CD4-positive, alpha-beta T cell treated with Interleukin-12 subunit alpha and Interleukin-12 subunit beta, for 1 hour (primary cell): Measurements from ENCODE around the gene ADAM12.
"Not testable (repeated sequence)": the region's sequence is repeated elsewhere in the genome, so short reads cannot be mapped to it uniquely, and the experiment has no call there.

Experiments used
- DNase-seq: peaks from one replicate; pipeline ENCODE4 v3.0.0-alpha.2; 2020

Gene ADAM12

DNA sequence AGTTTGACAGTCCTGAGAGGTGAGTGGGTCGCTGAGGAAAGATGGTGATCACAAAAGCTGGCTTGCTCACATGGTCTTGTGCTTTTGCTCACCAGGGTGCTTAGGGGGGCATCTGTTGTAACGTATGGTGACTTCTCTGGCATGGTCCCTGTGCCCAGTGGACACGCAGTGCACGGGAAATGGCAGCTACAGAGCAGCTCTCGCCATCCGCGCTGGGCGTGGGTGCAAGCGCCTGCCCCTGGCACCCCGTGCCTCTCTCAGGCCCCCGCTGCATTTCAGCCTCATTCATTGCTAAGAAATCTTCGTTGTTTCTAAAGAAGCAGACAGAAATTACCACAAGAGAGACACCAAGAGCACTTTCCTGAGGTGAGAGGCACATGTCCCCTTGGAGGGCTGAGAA, 390.7 kb downstream of the ADAM12 start:
- no peak for DNase-seq

DNA sequence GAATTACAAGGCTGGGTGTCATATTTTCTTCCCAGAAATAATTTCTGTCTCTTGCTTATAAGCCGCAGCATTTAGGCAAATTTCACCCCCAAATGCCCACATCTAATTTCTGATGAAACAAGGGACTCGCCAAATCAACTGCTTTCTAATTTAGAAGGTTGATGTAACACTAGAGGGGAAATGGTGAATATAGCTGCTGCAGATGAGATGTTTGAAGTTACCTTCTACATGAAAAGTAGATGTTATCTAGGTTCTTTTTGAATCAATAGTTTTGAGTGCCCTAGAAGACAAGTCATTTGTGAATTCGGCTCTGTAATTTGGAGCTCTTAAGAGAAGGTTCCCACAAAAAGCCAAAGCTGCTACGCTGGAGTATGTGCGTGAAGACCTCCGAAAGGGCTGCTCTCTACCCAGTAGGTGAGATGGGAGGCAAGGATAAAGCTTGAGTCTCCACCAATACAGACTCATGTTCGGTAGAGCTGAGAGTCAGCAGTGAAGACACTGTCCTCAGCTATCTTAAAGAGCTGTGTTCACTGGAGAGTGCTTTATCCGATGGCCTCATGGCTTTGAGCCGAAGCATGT, 392.5 kb downstream of the ADAM12 start:
- no peak for DNase-seq

DNA sequence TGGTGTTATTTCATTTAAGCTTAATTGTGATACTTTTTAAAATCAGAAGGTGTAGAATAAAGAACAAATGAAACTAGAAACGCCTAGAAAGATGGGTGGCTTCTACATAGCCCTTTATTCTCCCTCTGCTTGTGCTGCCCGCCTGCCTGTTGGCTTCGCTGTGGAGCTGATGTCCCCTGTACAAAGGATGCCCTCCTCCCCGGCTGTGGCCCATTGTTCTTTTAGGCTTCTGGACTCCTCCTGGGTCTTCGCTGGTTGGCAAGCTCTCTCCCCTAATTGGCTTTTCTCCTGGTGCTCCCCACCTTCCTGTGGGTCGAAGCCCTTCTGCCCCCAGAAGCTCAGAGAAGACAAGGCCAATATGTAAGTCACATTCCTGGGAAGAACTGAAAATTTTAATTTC, 393.7 kb downstream of the ADAM12 start:
- DNase-seq, result no peak

DNA sequence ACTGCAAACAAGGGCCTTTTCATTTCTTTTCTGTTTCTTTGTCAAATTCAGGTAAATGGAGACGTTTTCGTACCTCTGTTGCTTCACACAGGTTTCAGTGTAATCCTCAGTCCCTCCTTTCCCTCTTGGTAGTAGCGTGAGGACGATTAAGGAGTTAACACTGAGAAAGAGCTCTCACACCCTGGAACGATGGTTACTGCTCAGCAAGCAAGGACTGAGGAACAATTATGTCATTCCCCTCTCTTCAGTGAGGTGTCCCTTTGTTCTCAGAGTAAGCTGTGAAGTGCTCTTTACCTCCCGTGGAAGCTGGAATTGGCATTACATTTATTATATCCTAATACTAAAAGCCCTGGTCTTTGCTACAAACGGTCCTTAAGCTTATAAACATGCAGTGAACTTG, 396.0 kb downstream of the ADAM12 start:
- no peak for DNase-seq

DNA sequence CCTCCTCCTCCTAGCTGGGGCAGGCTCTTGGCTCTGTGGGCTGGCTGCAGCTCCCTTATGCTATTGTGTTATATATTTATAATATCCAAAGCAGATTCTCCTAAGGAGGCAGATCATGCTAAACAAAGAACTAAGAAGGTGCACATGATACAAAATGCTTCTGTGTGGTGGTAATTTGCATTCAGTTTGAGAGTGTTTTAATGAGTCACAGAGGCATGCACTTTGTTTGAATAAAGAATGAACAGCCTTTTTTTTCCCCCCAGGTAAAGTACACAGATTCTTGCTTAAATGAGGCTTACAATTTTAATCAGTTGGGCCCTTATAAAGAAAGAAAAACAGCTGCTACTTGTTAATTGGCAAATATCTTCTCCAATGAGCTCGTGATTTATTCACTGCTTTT, 396.9 kb downstream of the ADAM12 start:
- no peak for DNase-seq

DNA sequence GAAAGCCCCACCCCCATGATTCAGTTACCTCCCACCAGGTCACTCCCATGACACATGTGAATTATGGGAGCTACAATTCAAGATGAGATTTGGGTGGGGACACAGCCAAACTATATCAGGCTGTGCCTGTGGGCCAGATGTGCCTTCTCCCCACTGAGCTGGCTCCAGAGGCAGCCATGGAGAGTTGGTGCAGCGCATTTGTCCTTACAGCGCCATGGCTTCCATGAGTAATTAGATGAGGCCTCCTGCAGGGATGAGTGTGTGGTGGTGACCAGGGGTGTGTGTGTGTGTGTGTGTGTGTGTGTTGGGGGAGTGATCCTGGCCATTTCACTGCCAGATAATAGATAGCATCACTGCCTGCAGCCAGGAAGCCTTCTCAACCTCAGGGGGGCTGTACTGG, 397.3 kb downstream of the ADAM12 start:
- no peak for DNase-seq

DNA sequence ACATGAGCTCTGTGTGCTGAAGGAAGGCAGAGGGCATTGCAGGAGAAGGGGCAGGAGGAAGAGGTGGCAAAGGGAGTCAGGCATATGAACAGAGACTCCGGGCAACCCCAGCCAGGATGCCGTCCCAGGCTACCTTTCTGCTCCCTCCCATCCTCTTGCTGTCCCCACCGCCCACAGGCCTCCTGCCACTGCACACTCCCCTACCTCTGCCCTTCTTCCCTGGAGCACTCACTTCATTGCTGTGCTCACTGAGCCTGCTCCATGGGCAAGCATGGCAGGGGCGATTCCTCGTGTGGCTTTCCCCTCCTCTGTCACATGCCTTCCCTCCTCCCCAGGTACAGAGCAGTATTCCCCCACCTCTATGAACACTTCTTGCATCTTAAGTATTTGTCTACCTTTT, 398.5 kb downstream of the ADAM12 start:
- DNase-seq, result no peak

DNA sequence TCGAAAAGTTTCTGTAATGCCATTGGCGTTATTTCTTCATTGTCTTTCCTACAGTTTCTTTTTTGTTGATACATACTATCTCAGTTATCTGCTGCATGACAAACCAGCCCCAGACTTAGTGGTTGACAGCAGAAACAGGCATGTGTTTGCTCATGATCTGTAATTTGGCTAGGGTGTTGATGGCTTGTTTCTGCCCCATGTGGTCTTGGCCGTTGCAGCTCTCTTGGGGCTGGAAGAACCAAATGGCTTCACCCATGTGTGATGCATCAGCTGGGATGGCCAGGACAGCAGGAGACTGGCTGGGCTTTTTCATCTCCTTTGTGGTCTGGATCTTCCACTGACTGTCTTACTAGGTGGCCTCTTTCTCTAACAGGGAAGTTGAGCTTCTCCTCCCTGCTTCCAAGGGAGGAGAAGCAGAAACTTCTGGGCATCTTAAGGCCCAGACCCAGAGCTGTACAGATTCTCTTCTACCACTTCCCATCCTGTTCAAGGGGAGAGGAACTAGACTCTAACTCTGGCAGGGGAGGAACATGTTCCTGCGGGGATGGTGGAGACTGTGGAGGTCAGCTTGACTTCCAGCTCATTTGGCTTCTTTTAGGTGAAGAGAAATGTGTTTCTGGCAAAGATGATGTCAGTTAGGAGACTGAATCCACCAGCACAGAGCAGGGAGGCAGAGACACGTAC, 402.6 kb downstream of the ADAM12 start:
- no peak for DNase-seq

DNA sequence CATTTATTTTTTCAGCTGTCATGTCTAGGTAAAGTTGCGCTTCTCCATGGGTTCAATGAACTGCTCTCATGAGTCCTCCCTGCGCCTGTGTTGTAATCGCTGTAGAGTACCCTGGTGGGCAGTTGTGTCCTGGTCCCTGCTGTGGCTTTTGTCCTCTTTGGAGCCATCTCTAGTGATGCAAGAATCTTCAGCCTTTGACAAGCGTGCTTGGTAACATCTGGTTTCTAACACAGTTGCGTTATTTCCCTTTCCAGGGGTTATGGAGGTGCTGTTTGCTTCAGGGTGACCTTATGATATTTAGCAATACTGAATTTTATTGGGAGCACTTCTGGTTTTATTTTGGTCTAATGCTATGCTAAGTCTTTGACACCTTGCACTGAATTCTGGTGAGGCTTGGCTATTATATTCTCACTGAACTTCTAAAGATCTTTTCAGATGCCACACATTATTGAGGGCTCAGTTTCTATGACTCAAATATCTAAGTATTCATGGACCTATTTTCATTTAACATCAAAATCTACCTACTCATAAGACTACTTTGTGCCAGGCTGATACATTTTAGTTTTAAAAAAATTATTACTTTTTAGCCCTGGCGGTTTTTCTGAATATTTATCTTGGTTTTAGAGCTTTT, 403.3 kb downstream of the ADAM12 start:
- DNase-seq, result no peak

DNA sequence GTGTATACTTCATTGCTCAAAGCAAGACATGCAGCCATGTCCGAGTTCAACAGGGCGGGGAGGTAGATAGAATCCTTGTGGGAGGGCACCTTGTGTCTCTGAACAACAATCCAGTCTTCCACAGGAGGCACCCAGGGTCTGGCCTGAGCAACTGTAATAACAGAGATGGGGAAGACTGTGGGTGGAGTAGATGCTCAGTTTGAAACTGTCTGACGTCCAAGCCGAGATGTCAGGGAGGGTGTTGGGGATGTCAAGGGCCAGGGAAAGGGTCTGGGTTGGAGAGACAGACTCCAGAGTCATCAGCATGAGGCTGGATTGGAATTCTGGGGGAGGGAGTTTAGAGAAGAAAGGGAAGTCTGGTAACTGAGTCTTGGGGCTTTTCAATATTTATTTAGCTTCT, 403.9 kb downstream of the ADAM12 start:
- no peak for DNase-seq

DNA sequence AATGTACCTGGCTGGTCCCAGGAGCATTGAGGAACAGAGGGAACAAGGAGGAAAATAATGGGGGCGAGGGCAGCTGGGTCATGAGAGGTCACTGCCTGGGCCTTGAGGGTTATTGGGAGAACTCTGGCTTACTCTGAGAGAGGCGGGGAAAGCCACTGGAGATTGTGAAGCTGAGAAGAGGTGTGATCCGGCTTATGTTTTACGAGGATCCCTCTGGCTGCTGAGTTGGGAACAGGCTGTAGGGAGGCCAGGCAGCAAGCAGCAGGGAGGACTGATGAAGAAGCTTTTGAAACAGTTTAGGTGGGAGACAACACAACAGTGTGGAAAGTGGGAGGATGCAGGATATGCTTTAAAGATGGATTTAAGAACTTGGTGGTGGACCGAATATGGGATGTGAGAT, 404.6 kb downstream of the ADAM12 start:
- DNase-seq, result no peak

DNA sequence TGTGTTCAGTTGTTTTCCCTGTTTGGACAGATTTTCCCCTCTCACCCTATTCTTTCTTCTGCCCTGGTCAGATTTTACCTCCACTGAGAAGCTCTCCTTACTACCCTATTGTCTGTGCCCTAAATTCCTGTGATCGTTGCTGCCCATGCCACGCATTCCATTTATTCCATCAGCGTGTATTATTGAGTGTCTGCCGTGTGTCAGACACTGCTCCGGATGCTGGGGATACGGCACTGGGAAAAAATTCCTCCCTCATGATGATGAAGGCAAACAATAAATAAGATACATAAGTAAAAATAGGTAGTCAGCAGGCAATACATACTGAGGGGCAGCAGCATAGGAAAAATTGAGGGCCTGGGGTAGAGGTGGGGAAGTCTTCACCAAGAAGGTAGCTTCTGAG, 405.1 kb downstream of the ADAM12 start:
- no peak for DNase-seq

DNA sequence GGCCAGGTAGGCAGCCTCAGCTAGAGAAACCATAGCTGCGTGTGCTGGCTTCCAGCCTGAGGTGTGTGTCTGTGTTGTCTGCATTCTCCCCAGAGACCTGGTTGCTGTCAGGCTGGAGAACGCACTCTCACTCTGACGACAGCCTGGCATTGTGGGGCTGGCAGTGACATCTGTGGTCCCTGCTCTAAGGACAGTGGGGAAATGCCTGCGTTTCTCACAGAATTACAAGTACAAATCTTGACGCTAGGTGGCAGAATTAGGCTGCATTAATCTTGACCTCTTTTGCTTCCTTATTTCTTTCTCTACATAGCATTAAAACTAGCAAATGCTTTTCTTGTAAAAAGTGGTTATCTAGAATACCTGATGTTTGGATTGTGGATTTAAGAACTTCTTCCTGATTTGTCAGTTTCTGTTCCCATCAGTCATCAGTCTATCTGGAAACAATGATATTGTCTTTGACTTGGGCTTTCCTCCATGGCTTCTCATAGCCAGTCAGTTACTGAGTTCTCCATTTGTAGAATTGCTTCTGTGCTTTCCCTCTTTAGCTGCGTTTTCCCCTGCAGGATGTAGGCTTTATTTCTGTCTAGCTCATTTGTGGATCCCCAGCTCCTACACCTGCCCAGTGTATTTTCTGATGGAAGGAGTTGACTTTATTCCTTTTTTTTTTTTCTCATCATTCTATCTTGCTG, 405.9 kb downstream of the ADAM12 start:
- peak; percentile 37 for DNase-seq

DNA sequence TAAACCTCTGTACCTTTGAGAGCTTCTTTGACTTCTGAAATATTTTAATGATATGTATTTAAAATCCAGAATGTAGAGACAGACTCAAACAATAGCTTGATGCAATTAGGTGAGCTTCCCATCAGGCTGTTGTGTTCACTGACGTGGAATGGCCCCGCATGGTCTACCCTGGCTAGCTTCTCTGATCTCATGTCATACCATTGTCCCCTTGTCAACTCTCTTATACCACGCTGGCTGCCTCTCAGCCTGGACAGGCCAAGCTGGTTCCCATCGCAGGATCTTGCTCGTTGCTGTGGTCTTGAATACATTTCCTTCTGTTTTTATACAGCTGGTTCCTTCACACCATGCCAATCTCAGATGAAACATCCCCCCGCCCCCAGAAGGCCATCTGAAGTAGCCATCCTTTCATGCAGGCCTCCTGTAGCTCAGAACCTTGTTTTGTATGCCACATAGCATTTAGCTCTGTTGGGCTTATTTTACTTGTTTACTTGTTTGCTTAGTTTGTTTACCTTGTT, 407.7 kb downstream of the ADAM12 start:
- no peak for DNase-seq

DNA sequence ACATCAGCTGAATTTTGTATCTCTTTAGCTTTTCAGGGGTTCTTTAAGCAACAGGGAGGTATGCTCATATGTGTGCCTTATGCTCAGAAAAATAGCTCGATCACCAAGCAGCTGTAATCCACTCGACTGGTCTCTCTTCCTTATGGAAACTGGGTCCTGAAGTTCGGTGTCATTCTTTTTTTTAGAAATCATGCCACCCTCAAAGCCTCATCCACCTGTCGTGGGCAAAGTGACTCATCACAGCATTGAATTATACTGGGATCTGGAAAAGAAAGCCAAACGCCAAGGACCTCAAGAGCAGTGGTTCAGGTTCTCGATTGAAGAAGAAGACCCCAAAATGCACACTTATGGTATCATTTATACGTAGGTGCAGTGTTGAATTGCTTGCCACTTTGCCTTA, 408.3 kb downstream of the ADAM12 start:
- no peak for DNase-seq

DNA sequence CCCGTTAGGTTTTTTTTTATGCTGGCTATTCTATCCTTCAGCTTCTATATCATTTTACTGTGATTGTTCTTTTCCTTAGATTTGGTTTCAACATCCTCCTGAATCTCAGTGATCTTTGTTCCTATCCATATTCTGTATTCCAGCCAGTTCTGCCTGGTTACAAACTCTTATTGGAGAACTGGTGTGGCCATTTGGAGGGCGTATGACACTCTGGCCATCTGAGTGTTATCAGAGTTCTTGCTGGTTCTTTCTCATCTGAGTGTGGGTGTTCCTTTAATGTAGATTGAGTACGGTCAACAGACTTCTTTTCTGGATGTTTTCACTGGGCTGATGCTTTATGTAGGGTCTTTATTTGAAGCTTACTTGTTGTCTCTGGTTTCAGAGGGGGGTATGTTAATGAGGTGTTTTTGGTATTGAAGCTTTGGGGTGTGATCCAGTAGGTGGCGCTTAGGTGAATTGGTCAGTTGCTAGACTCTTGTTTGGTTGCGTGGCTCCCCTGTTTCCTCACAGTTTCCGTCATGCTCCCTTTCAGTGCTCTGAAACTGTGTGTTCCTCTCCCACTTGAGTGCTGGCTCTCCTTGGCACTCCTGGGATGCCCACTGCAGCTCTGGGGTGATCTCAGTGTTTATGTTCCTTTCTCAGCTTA, 411.2 kb downstream of the ADAM12 start:
- DNase-seq, result no peak

DNA sequence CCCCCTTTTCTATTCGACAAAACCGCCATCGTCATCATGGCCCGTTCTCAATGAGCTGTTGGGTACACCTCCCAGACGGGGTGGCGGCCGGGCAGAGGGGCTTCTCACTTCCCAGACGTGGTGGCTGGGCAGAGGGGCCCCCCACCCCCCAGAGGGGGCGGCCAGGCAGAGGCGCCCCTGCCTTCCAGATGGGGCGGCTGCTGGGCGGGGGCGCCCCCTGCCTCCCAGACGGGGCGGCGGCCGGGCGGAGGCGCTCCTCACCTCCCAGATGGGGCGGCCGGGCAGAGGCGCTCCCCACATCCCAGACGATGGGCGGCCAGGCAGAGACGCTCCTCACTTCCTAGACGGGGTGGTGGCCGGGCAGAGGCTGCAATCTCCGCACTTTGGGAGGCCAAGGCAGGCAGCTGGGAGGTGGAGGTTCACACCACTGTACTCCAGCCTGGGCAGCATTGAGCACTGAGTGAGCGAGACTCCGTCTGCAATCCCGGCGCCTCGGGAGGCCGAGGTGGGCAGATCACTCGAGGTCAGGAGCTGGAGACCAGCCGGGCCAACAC, 418.1 kb downstream of the ADAM12 start:
- DNase-seq, result not testable (repeated sequence)

DNA sequence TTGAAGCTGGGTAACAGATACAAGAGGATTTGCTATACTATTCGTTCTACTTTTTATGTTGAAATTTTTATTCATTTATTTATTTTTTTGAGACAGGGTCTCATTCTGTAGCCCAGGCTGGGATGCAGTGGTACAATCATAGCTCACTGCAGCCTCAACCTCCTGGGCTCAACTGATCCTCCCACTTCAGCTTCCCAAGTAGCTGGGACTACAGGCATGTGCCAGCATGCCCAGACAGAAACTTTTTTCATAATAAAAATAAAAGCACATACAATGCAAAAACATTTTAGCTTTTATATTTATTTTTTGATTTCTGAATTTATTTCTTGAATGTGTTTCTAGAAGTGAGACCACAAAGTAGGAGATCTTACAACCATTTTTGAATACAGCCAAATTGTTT, 420.7 kb downstream of the ADAM12 start:
- DNase-seq, result no peak

DNA sequence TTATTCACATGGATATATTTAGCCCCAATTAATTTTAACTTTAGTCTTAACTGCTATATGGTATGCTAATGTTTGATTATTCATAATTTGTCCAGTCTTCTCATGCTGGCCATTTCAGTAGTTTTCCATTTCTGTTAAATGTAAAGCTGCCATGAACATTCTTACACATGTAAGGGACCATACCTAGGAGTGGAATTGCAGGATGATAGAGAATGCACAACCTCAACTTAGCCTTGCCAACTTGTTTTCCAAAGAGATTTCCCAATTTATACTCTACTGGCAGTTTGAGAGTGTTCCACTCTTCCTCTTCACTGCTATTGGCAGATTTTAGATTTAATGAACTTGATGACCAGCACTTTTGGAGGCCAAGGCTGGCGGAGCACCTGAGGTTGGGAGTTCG, 423.7 kb downstream of the ADAM12 start:
- DNase-seq, result no peak
